Endothelial cell of umbilical vein (primary cell): ENCODE measurements around the gene PDHB. TPM values are rescaled to one million over a fixed set of nuclear protein-coding genes. Genes with fewer than 3 reads are reported as not detected.

Source experiments
- BruUV-seq: library from RNA; stranded (reverse); fragments of 400-500 nt; replicated peaks from 2 replicates; lab custom pipeline; 2021; lab: Mats Ljungman, UMichigan
- CTCF ChIA-PET: fragments of 300-600, 350-600 bp; sonication (Branson Sonifier 250); formaldehyde crosslinking; loops from one replicate; lab custom pipeline; 2021; ENCODE audit warnings: antibody characterized with exemption, inconsistent platforms; lab: Charles Lee
- POLR2A ChIA-PET: fragments of 300-600, 350-600 bp; sonication (Branson Sonifier 250); formaldehyde crosslinking; loops from one replicate; lab custom pipeline; 2021; ENCODE audit warnings: antibody characterized with exemption, inconsistent platforms; lab: Charles Lee
- DNase-seq: peaks from one replicate; pipeline ENCODE4 v3.0.0-alpha.2; 2011; ENCODE audit warnings: low read depth, low spot score
- FAIRE-seq: peaks from 2 replicates; lab custom pipeline; 2011; peaks lifted over from hg19 to GRCh38; lab: Jason Lieb, UNC
- H2AFZ ChIP-seq: 2 replicates; pipeline ENCODE4 v1.6.0; 2012; ENCODE audit warnings: low read depth, low read length, control low read depth, inconsistent platforms
- H3K27ac ChIP-seq: 2 replicates; pipeline ENCODE4 v1.5.1; 2011; ENCODE audit warnings: low read depth, mild to moderate bottlenecking, control low read depth, low read length, moderate library complexity; ENCODE audit not compliant: insufficient read depth
- H3K27me3 ChIP-seq, 2 experiments: 2 replicates each; pipeline versions ENCODE4 v1.6.0 to v1.6.1; 2011; ENCODE audit warnings: low read length in 2 of 2, mixed read lengths in 1 of 2; ENCODE audit not compliant: control insufficient read depth in 2 of 2, insufficient read depth in 2 of 2
- H3K36me3 ChIP-seq, 2 experiments: 2 replicates in 1 of 2; 3 replicates in 1 of 2; pipeline ENCODE4 v1.5.1; 2011; ENCODE audit warnings: low read length in 2 of 2, mild to moderate bottlenecking in 1 of 2, moderate library complexity in 1 of 2; ENCODE audit not compliant: control insufficient read depth in 2 of 2, insufficient read depth in 2 of 2; ENCODE audit errors: extremely low read depth in 1 of 2
- H3K4me1 ChIP-seq: 3 replicates; pipeline ENCODE4 v1.5.1; 2011; ENCODE audit warnings: mild to moderate bottlenecking, low read length; ENCODE audit not compliant: control insufficient read depth, insufficient read depth; ENCODE audit errors: extremely low read depth
- H3K4me2 ChIP-seq: 2 replicates; pipeline ENCODE4 v1.6.1; 2011; ENCODE audit warnings: low read length, control low read depth, mixed read lengths; ENCODE audit not compliant: insufficient read depth
- H3K4me3 ChIP-seq, 3 experiments: fragments of 200-600 bp in 1 of 3; sonication (generic), shearing (Covaris generic) in 1 of 3; replicated peaks in 1 of 3; 2 replicates each; pipeline ENCODE4 v1.5.1; 2011 to 2016; ENCODE audit warnings: control low read depth in 3 of 3, low read length in 3 of 3, mild to moderate bottlenecking in 2 of 3, inconsistent platforms in 1 of 3, low read depth in 1 of 3, moderate library complexity in 1 of 3; ENCODE audit not compliant: insufficient read depth in 1 of 3
- H3K79me2 ChIP-seq: 2 replicates; pipeline ENCODE4 v1.6.0; 2012; ENCODE audit warnings: low read length, inconsistent platforms; ENCODE audit not compliant: control insufficient read depth, insufficient read depth
- H3K9ac ChIP-seq: replicated peaks from 2 replicates; pipeline ENCODE3; 2011; ENCODE audit warnings: low read length, control low read depth; ENCODE audit not compliant: insufficient read depth; ENCODE audit errors: extremely low read depth
- H3K9me1 ChIP-seq: replicated peaks from 3 replicates; pipeline ENCODE4 v1.6.0; 2011; ENCODE audit warnings: mild to moderate bottlenecking, low read length; ENCODE audit not compliant: control insufficient read depth, insufficient read depth; ENCODE audit errors: extremely low read depth
- H3K9me3 ChIP-seq: replicated peaks from 2 replicates; pipeline ENCODE4 v1.5.1; 2012; ENCODE audit warnings: low read length, inconsistent platforms; ENCODE audit not compliant: control insufficient read depth, insufficient read depth
- H4K20me1 ChIP-seq: replicated peaks from 2 replicates; pipeline ENCODE3; 2011; ENCODE audit warnings: mild to moderate bottlenecking, low read length; ENCODE audit not compliant: control insufficient read depth, insufficient read depth; ENCODE audit errors: extremely low read depth
- CTCF ChIP-seq, 2 donors: IDR thresholded peaks; 1 replicate in 1 of 2; 2 replicates in 1 of 2; pipeline ENCODE4 v1.5.1; 2011; ENCODE audit warnings: low read length in 2 of 2, mild to moderate bottlenecking in 2 of 2, moderate library complexity in 2 of 2, control low read depth in 1 of 2, inconsistent platforms in 1 of 2, low read depth in 1 of 2; ENCODE audit not compliant: insufficient read depth in 1 of 2; ENCODE audit errors: extremely low read depth in 1 of 2
- EZH2 ChIP-seq: IDR thresholded peaks from 2 replicates; pipeline ENCODE4 v1.6.1; 2012; ENCODE audit warnings: borderline replicate concordance, low read depth, mild to moderate bottlenecking, moderate library complexity, low read length, inconsistent platforms; ENCODE audit not compliant: severe bottlenecking
- FOS ChIP-seq: IDR thresholded peaks from 2 replicates; pipeline ENCODE4 v1.6.1; 2011; ENCODE audit warnings: mild to moderate bottlenecking, low read length, moderate library complexity, borderline replicate concordance; ENCODE audit not compliant: insufficient read depth
- GATA2 ChIP-seq: IDR thresholded peaks from 2 replicates; pipeline ENCODE4 v1.7.0; 2011; ENCODE audit warnings: low read depth, mild to moderate bottlenecking, moderate library complexity, mixed read lengths, low read length; ENCODE audit not compliant: insufficient read length, insufficient read depth
- JUN ChIP-seq: IDR thresholded peaks from 2 replicates; pipeline ENCODE4 v1.6.1; 2011; ENCODE audit warnings: borderline replicate concordance, low read depth; ENCODE audit not compliant: insufficient read length, insufficient read depth
- MYC ChIP-seq: IDR thresholded peaks from one replicate; pipeline ENCODE4 v1.6.1; 2011; ENCODE audit warnings: mild to moderate bottlenecking, low read depth, low read length
- POLR2A ChIP-seq: IDR thresholded peaks from 2 replicates; pipeline ENCODE4 v1.6.1; 2012; ENCODE audit warnings: low read depth, mild to moderate bottlenecking, control low read depth, low read length
- POLR2AphosphoS5 ChIP-seq: IDR thresholded peaks from 2 replicates; pipeline ENCODE4 v1.6.1; 2012; ENCODE audit warnings: low read depth, mild to moderate bottlenecking, control low read depth, low read length, moderate library complexity; ENCODE audit not compliant: insufficient read depth
- dilution Hi-C: fragments of 300-500 bp; cut with MboI; formaldehyde crosslinking; loops from one replicate; pipeline ENCODE4 v1.15.0; 2019; ENCODE audit warnings: low sequenced_read_pairs; ENCODE audit not compliant: extremely low pct_ligation_motif_present
- intact Hi-C: fragments of 100-400 bp; cut with micrococcal nuclease; formaldehyde crosslinking; loops from one replicate; pipeline ENCODE4 v1.10.0; 2022
- polyA plus RNA-seq, 4 experiments: library from polyadenylated mRNA; depleted of rRNA in 3 of 4; stranded (reverse) in 3 of 4; unstranded in 1 of 4; fragments of >200 nt; gene quantifications; 2 replicates each; pipeline versions ENCODE4 v1.2.1 to v1.2.3, GENCODE V29; 2011 to 2012; ENCODE audit warnings: missing spikeins in 1 of 4
- total RNA-seq: library from RNA; stranded (reverse); gene quantifications from 2 replicates; pipeline ENCODE4 v1.2.3, GENCODE V29; 2021
- TF ChIP-seq, protein P1 (sequence below): IDR thresholded peaks from 2 replicates; pipeline ENCODE4 v1.6.1; 2011; ENCODE audit not compliant: insufficient read depth, insufficient read length

Gene PDHB
- total and polyA plus RNA-seq, 2 donors (not counting 3 experiments of a cell fraction or from before 2014, with no cell fraction given): 50.8 to 60.8 TPM

GRCh38 chr3:58386626-58387365 is 46.8 kb downstream of the PDHB start:
- FAIRE-seq (peak; percentile 92), DNase-seq (peak; percentile 95)
- Histone ChIP-seq H3K9ac (no peak overlapping the region), H3K79me2 (no peaks in the 10 kb centered on the region), H3K27ac (peak overlapping the region; percentile 71), H3K4me3 (no peak overlapping the region), H3K4me2 (peak overlapping the region; percentile 49), H3K4me1 (peaks cover 40% of the 10 kb centered on the region), H2AFZ (peak overlapping the region; percentile 25), H3K9me1 (no peaks in the 10 kb centered on the region), H4K20me1 (no peaks in the 10 kb centered on the region), H3K27me3 (no peaks in the 10 kb centered on the region), H3K9me3 (no peaks in the 10 kb centered on the region), H3K36me3 (no peaks in the 10 kb centered on the region)
- dilution Hi-C loops (no loop called here), intact Hi-C loops (loop anchor here (1.0 to 2.0 kb wide), 2 partner anchors 54 to 146 kb away; partner anchors contain the start of gene PXK)
- TF ChIP-seq JUN (peak; percentile 49), POLR2A (peak; percentile 57), POLR2AphosphoS5 (peak; percentile 84), EZH2 (no peak), GATA2 (peak; percentile 43), CTCF (IDR thresholded peaks at IDR 0.05; ENCODE audit: extremely low read depth in 1 of 2, insufficient read depth in 1 of 2, low read depth in 1 of 2, low read length in 2 of 2) (peak in 1 of 2 donors; percentile 1), MYC (no peak), FOS (peak; percentile 50)
- TF ChIP-seq, protein P1, sequence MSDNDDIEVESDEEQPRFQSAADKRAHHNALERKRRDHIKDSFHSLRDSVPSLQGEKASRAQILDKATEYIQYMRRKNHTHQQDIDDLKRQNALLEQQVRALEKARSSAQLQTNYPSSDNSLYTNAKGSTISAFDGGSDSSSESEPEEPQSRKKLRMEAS: peak; percentile 41
- ChIA-PET CTCF (interaction anchor here (0.7 to 2.0 kb wide), 10 partner anchors 14 to 153 kb away, joined by 3 to 11 read pairs (median 4); partner anchors contain the start of genes HTD2, PDHB and RPP14), POLR2A (no interaction called here)
- BruUV-seq: no TSS peak
